ENCODE results near the gene ACAD11.

The ACAD11 gene

DNA sequence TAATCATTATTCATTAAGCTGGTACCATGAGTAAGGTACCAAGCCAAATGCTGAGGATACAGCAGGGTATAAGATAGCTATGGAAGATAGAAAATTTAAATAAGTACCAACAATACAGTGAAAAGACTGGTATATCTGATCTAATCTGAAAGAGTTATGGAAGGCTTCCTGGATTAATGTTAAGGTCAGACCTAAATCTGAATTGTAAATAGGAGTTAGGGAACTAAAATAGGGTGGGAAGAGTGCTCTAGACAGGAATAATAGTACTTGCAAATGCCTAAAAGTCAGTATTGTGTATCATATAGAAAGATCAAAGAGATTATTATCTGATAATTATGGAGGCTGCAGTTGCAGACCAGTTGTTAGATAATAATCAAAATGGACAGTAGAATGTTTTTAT lies 65.1 kb downstream of the ACAD11 start:
- no peak overlapping the region for H3K9ac ChIP-seq (ENCODE audit: low read depth, low read length, poor library complexity)
- H2BK5ac ChIP-seq (ENCODE audit: low read length) = no peak overlapping the region
- H3K79me1 ChIP-seq (ENCODE audit: low read depth, low read length) = no peaks in the 10 kb centered on the region
- H3K4me2 ChIP-seq (ENCODE audit: insufficient read depth, low read length, poor library complexity, severe bottlenecking) = no peak overlapping the region
- H4K8ac ChIP-seq (ENCODE audit: low read depth, low read length) = no peak overlapping the region
- H2AFZ ChIP-seq (ENCODE audit: low read length) = no peak overlapping the region
- peaks cover 0 to 3% of the 10 kb centered on the region in 2 donors for H3K9me3 ChIP-seq (replicated peaks in 1 of 2; ENCODE audit: control insufficient read depth in 2 of 2, insufficient read depth in 1 of 2, low read depth in 1 of 2, low read length in 2 of 2)
- no peak overlapping the region for H3K4me3 ChIP-seq (ENCODE audit: low read length in 2 of 2)
- no peak overlapping the region for H2BK120ac ChIP-seq (ENCODE audit: low read depth, low read length)
- H3K36me3 ChIP-seq (replicated peaks in 1 of 2; ENCODE audit: control insufficient read depth in 2 of 2, insufficient read depth in 2 of 2, low read length in 2 of 2) = peaks cover 5 to 21% of the 10 kb centered on the region in 2 donors
- H2BK12ac ChIP-seq (ENCODE audit: low read length) = no peak overlapping the region
- H3K4ac ChIP-seq (ENCODE audit: low read length) = no peak overlapping the region
- H3K27ac ChIP-seq (replicated peaks; ENCODE audit: low read length) = no peak overlapping the region
- H4K91ac ChIP-seq (ENCODE audit: low read depth, low read length, poor library complexity) = no peak overlapping the region
- H3K27me3 ChIP-seq (ENCODE audit: control insufficient read depth in 3 of 3, insufficient read depth in 3 of 3, low read depth in 1 of 3, low read length in 3 of 3) = no peaks in the 10 kb centered on the region
- no peak overlapping the region for H3K14ac ChIP-seq (ENCODE audit: low read length)
- H3K23ac ChIP-seq (ENCODE audit: low read depth, low read length, poor library complexity) = no peak overlapping the region
- no peak for DNase-seq (ENCODE audit: low spot score)
- H2BK15ac ChIP-seq (ENCODE audit: low read length) = no peak overlapping the region
- H3K4me1 ChIP-seq (ENCODE audit: control insufficient read depth in 2 of 2, insufficient read depth in 1 of 2, low read depth in 1 of 2, low read length in 2 of 2) = peaks cover 4% of the 10 kb centered on the region in 2 donors
- H2AK5ac ChIP-seq (ENCODE audit: low read depth, low read length) = no peak overlapping the region
- no peak overlapping the region for H3K18ac ChIP-seq (ENCODE audit: low read length)

DNA sequence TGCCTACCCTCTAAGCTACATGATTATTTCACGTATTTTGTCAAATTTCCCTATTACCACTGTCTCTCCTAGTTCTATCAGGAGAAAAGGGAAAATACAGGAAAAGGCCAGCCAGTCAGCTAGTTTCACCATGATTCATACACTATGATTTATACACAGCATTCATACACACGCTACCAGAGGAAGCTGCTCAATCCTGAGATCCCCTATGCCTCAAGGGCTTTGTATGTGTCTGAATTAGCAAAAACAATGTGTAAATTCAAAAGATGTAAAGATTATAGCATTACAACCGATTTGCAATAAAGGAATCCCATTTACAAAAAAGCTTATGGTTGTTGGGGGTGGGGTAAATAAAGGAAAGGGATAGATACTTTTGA lies 65.7 kb downstream of the ACAD11 start:
- H2BK12ac ChIP-seq (ENCODE audit: low read length) = no peak overlapping the region
- peaks cover 4% of the 10 kb centered on the region in 2 donors for H3K4me1 ChIP-seq (ENCODE audit: control insufficient read depth in 2 of 2, insufficient read depth in 1 of 2, low read depth in 1 of 2, low read length in 2 of 2)
- H3K18ac ChIP-seq (ENCODE audit: low read length) = no peak overlapping the region
- no peak overlapping the region for H2AK5ac ChIP-seq (ENCODE audit: low read depth, low read length)
- H3K36me3 ChIP-seq (replicated peaks in 1 of 2; ENCODE audit: control insufficient read depth in 2 of 2, insufficient read depth in 2 of 2, low read length in 2 of 2) = peaks cover 5 to 18% of the 10 kb centered on the region in 2 donors
- DNase-seq (ENCODE audit: low spot score) = no peak
- WGBS, 2 donors (ENCODE audit: extremely low coverage in 2 of 2, insufficient read length in 2 of 2, insufficient replicate concordance in 1 of 2) = no CpG with 5 or more reads among the region's 3 CpGs
- H3K79me1 ChIP-seq (ENCODE audit: low read depth, low read length) = no peaks in the 10 kb centered on the region
- no peak overlapping the region for H3K4ac ChIP-seq (ENCODE audit: low read length)
- no peak overlapping the region for H2BK5ac ChIP-seq (ENCODE audit: low read length)
- no peak overlapping the region for H2AFZ ChIP-seq (ENCODE audit: low read length)
- H3K9me3 ChIP-seq (replicated peaks in 1 of 2; ENCODE audit: control insufficient read depth in 2 of 2, insufficient read depth in 1 of 2, low read depth in 1 of 2, low read length in 2 of 2) = peaks cover 0 to 3% of the 10 kb centered on the region in 2 donors
- no peak overlapping the region for H4K8ac ChIP-seq (ENCODE audit: low read depth, low read length)
- no peaks in the 10 kb centered on the region for H3K27me3 ChIP-seq (ENCODE audit: control insufficient read depth in 3 of 3, insufficient read depth in 3 of 3, low read depth in 1 of 3, low read length in 3 of 3)
- no peak overlapping the region for H4K91ac ChIP-seq (ENCODE audit: low read depth, low read length, poor library complexity)
- no peak overlapping the region for H3K4me2 ChIP-seq (ENCODE audit: insufficient read depth, low read length, poor library complexity, severe bottlenecking)
- no peak overlapping the region for H3K9ac ChIP-seq (ENCODE audit: low read depth, low read length, poor library complexity)
- no peak overlapping the region for H3K27ac ChIP-seq (replicated peaks; ENCODE audit: low read length)
- no peak overlapping the region for H3K4me3 ChIP-seq (ENCODE audit: low read length in 2 of 2)
- H3K23ac ChIP-seq (ENCODE audit: low read depth, low read length, poor library complexity) = no peak overlapping the region
- no peak overlapping the region for H2BK15ac ChIP-seq (ENCODE audit: low read length)
- H2BK120ac ChIP-seq (ENCODE audit: low read depth, low read length) = no peak overlapping the region
- no peak overlapping the region for H3K14ac ChIP-seq (ENCODE audit: low read length)

DNA sequence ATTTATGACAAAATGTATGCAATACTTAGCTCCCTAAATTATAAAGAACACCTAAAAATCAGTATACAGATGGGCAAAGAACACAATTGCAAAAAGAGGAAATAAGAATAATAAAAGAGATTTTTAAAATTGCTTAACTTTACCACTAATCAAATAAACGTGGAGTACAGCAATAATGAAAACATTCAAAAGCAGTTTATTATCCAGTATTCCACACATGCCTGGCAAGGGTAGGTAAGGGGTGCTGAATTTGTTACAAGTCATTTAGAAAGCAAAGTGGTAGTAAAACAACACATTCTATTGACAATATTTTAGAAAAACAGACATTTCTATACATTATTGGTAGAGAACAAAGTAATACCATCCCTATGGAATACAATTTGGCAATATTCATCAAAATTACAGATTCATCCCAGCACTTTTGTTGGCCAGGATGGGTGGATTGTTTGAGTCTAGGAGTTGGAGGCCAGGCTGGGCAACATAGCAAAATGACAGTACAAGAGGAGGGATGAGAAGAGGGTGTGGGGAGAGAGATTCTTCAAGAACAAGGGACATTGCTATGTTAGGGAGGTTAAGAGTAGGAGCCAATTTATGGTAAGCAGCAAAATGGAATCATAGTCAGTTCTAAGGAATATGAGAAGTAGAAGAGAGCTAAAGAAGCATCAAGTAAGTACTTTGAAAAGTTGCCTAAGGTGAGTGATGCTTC lies 66.2 kb downstream of the ACAD11 start:
- Histone ChIP-seq H3K14ac (ENCODE audit: low read length) (no peak overlapping the region), H3K4me1 (ENCODE audit: control insufficient read depth in 2 of 2, insufficient read depth in 1 of 2, low read depth in 1 of 2, low read length in 2 of 2) (peaks cover 4% of the 10 kb centered on the region in 2 donors), H2AFZ (ENCODE audit: low read length) (no peak overlapping the region), H4K8ac (ENCODE audit: low read depth, low read length) (no peak overlapping the region), H2BK5ac (ENCODE audit: low read length) (no peak overlapping the region), H2BK120ac (ENCODE audit: low read depth, low read length) (no peak overlapping the region), H3K23ac (ENCODE audit: low read depth, low read length, poor library complexity) (no peak overlapping the region), H3K4ac (ENCODE audit: low read length) (no peak overlapping the region), H3K4me2 (ENCODE audit: insufficient read depth, low read length, poor library complexity, severe bottlenecking) (no peak overlapping the region), H4K91ac (ENCODE audit: low read depth, low read length, poor library complexity) (no peak overlapping the region), H2AK5ac (ENCODE audit: low read depth, low read length) (no peak overlapping the region), H3K27ac (replicated peaks; ENCODE audit: low read length) (no peak overlapping the region), H3K9ac (ENCODE audit: low read depth, low read length, poor library complexity) (no peak overlapping the region), H2BK15ac (ENCODE audit: low read length) (no peak overlapping the region), H3K9me3 (replicated peaks in 1 of 2; ENCODE audit: control insufficient read depth in 2 of 2, insufficient read depth in 1 of 2, low read depth in 1 of 2, low read length in 2 of 2) (peaks cover 0 to under 1% of the 10 kb centered on the region in 2 donors), H3K79me1 (ENCODE audit: low read depth, low read length) (no peaks in the 10 kb centered on the region), H3K4me3 (ENCODE audit: low read length in 2 of 2) (no peak overlapping the region), H3K18ac (ENCODE audit: low read length) (no peak overlapping the region), H3K27me3 (ENCODE audit: control insufficient read depth in 3 of 3, insufficient read depth in 3 of 3, low read depth in 1 of 3, low read length in 3 of 3) (no peaks in the 10 kb centered on the region), H3K36me3 (replicated peaks in 1 of 2; ENCODE audit: control insufficient read depth in 2 of 2, insufficient read depth in 2 of 2, low read length in 2 of 2) (peaks cover under 1 to 13% of the 10 kb centered on the region in 2 donors), H2BK12ac (ENCODE audit: low read length) (no peak overlapping the region)
- WGBS, 2 donors (ENCODE audit: extremely low coverage in 2 of 2, insufficient read length in 2 of 2, insufficient replicate concordance in 1 of 2) = no CpG with 5 or more reads among the region's 1 CpG
- no peak for DNase-seq (ENCODE audit: low spot score)

DNA sequence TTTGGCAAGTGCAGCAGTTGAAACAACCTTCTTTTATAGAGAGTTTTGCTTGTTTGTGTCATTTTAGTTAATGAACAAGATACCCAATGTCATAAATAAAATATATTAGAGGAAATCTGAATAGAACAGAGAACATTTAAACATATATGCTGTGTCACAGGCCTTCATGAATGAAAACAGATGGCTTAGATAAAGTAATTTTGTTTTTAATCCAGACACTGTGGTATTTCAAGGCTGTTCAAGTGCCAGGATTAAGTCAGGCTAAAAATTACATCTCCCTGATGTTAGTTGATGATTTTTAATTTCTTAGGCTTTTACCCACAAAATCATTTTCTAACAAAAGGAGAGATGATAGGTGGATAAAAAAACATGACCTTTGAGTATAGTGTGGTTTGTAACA lies 67.4 kb downstream of the ACAD11 start:
- no peak overlapping the region for H3K27ac ChIP-seq (replicated peaks; ENCODE audit: low read length)
- H4K8ac ChIP-seq (ENCODE audit: low read depth, low read length) = no peak overlapping the region
- no peak overlapping the region for H4K91ac ChIP-seq (ENCODE audit: low read depth, low read length, poor library complexity)
- no peak overlapping the region for H3K14ac ChIP-seq (ENCODE audit: low read length)
- no peak overlapping the region for H2BK15ac ChIP-seq (ENCODE audit: low read length)
- no peak overlapping the region for H2BK12ac ChIP-seq (ENCODE audit: low read length)
- no peak overlapping the region for H3K18ac ChIP-seq (ENCODE audit: low read length)
- H2BK120ac ChIP-seq (ENCODE audit: low read depth, low read length) = no peak overlapping the region
- no peak overlapping the region for H3K9ac ChIP-seq (ENCODE audit: low read depth, low read length, poor library complexity)
- H3K23ac ChIP-seq (ENCODE audit: low read depth, low read length, poor library complexity) = no peak overlapping the region
- H2AK5ac ChIP-seq (ENCODE audit: low read depth, low read length) = no peak overlapping the region
- H2AFZ ChIP-seq (ENCODE audit: low read length) = no peak overlapping the region
- H3K9me3 ChIP-seq (replicated peaks in 1 of 2; ENCODE audit: control insufficient read depth in 2 of 2, insufficient read depth in 1 of 2, low read depth in 1 of 2, low read length in 2 of 2) = no peaks in the 10 kb centered on the region
- no peak overlapping the region for H3K4me3 ChIP-seq (ENCODE audit: low read length in 2 of 2)
- no peak for DNase-seq (ENCODE audit: low spot score)
- no peak overlapping the region for H3K4ac ChIP-seq (ENCODE audit: low read length)
- H3K4me1 ChIP-seq (ENCODE audit: control insufficient read depth in 2 of 2, insufficient read depth in 1 of 2, low read depth in 1 of 2, low read length in 2 of 2) = peaks cover 4% of the 10 kb centered on the region in 2 donors
- no peaks in the 10 kb centered on the region for H3K27me3 ChIP-seq (ENCODE audit: control insufficient read depth in 3 of 3, insufficient read depth in 3 of 3, low read depth in 1 of 3, low read length in 3 of 3)
- peaks cover 0 to 9% of the 10 kb centered on the region in 2 donors for H3K36me3 ChIP-seq (replicated peaks in 1 of 2; ENCODE audit: control insufficient read depth in 2 of 2, insufficient read depth in 2 of 2, low read length in 2 of 2)
- H3K79me1 ChIP-seq (ENCODE audit: low read depth, low read length) = no peaks in the 10 kb centered on the region
- H2BK5ac ChIP-seq (ENCODE audit: low read length) = no peak overlapping the region
- H3K4me2 ChIP-seq (ENCODE audit: insufficient read depth, low read length, poor library complexity, severe bottlenecking) = no peak overlapping the region
